ENCODE data around the gene FAU. TPM values are rescaled to one million over a fixed set of nuclear protein-coding genes. Genes with fewer than 3 reads are reported as not detected.

The FAU gene
- total RNA-seq, 1 experiment from 2014 or later = 1,073 TPM

GRCh38 chr11:65103476-65103875 lies 18.5 kb downstream of the FAU start:
- no peaks in the 10 kb centered on the region for H3K27me3 ChIP-seq (ENCODE audit: insufficient read depth, low read length)
- RAD21 ChIA-PET (ENCODE audit: low non-redundant PET in 1 of 2, low total read pairs in 2 of 2, uncharacterized antibody in 2 of 2, unreplicated experiment in 2 of 2) = no interaction called here
- ATAC-seq (no peak), DNase-seq (ENCODE audit: low read depth, low spot score) (no peak)
- no peak overlapping the region for H2AFZ ChIP-seq (ENCODE audit: low read depth, low read length, poor library complexity, severe bottlenecking)
- no peaks in the 10 kb centered on the region; a peak in 1 of 4 replicates for H3K4me1 ChIP-seq (ENCODE audit: control insufficient read depth in 1 of 2, insufficient read depth in 2 of 2, low read length in 2 of 2)
- POLR2A ChIA-PET = interaction anchor here (1.9 kb wide), 1 partner anchor 8 kb away, joined by 9 read pairs; the partner anchor contains the start of gene TM7SF2
- intact Hi-C loops (cut with micrococcal nuclease) = no loop called here
- CTCF ChIA-PET = no interaction called here
- no peaks in the 10 kb centered on the region for H3K9me2 ChIP-seq (ENCODE audit: insufficient read depth)
- BruUV-seq (replicated peaks) = no TSS peak
- H3K4me3 ChIP-seq (replicated peaks in 1 of 2; ENCODE audit: low read depth in 1 of 2, low read length in 2 of 2) = no peak overlapping the region
- no peak overlapping the region for H3K4me2 ChIP-seq (ENCODE audit: low read length)
- TF ChIP-seq EGR1 (IDR thresholded peaks at IDR 0.05; ENCODE audit: low read depth) = no peak
- no peak for TF ChIP-seq FOSL1 (IDR thresholded peaks at IDR 0.05; ENCODE audit: low read depth)
- TF ChIP-seq ZFX (IDR thresholded peaks at IDR 0.05) = no peak
- no peak for TF ChIP-seq TCF7L2 (IDR thresholded peaks at IDR 0.05; ENCODE audit: borderline replicate concordance, extremely low read depth, insufficient read depth, insufficient read length)
- TF ChIP-seq CBX3 (IDR thresholded peaks at IDR 0.05; ENCODE audit: low read depth) = no peak
- no peak for TF ChIP-seq ELF1 (IDR thresholded peaks at IDR 0.05; ENCODE audit: borderline replicate concordance, low read depth)
- TF ChIP-seq POLR2A (IDR thresholded peaks at IDR 0.05; ENCODE audit: borderline replicate concordance, extremely low read depth, insufficient read depth, insufficient read length) = no peak
- no peaks in the 10 kb centered on the region; a peak in 1 of 4 replicates for H3K36me3 ChIP-seq (ENCODE audit: control insufficient read depth in 1 of 2, insufficient read depth in 2 of 2, low read length in 2 of 2)
- H3K79me2 ChIP-seq (ENCODE audit: insufficient read depth, low read length) = peaks cover 23% of the 10 kb centered on the region
- no peak overlapping the region for H3K27ac ChIP-seq (ENCODE audit: low read depth, low read length)
- no peaks in the 10 kb centered on the region for H4K20me1 ChIP-seq (ENCODE audit: insufficient read depth)
- no peak overlapping the region for H3K9ac ChIP-seq (ENCODE audit: low read length)
- no peaks in the 10 kb centered on the region for H3K9me3 ChIP-seq (ENCODE audit: control insufficient read depth in 1 of 2, insufficient read depth in 1 of 2, low read depth in 1 of 2, low read length in 2 of 2)

GRCh38 chr11:65102142-65103095 lies 19.5 kb downstream of the FAU start:
- ATAC-seq (no peak; the same call in 1 of the 2 replicates), DNase-seq (ENCODE audit: low read depth, low spot score) (no peak)
- no TSS peak for BruUV-seq (replicated peaks)
- Histone ChIP-seq H3K9ac (ENCODE audit: low read length) (no peak overlapping the region), H4K20me1 (ENCODE audit: insufficient read depth) (no peaks in the 10 kb centered on the region), H3K9me2 (ENCODE audit: insufficient read depth) (no peaks in the 10 kb centered on the region), H3K27ac (ENCODE audit: low read depth, low read length) (no peak overlapping the region), H3K36me3 (ENCODE audit: control insufficient read depth in 1 of 2, insufficient read depth in 2 of 2, low read length in 2 of 2) (peaks cover 3 to 6% of the 10 kb centered on the region in 2 experiments; a peak in 2 of 4 replicates), H3K27me3 (ENCODE audit: insufficient read depth, low read length) (no peaks in the 10 kb centered on the region), H3K79me2 (ENCODE audit: insufficient read depth, low read length) (peaks cover 32% of the 10 kb centered on the region), H3K4me3 (replicated peaks in 1 of 2; ENCODE audit: low read depth in 1 of 2, low read length in 2 of 2) (no peak overlapping the region), H2AFZ (ENCODE audit: low read depth, low read length, poor library complexity, severe bottlenecking) (no peak overlapping the region), H3K9me3 (ENCODE audit: control insufficient read depth in 1 of 2, insufficient read depth in 1 of 2, low read depth in 1 of 2, low read length in 2 of 2) (no peaks in the 10 kb centered on the region), H3K4me2 (ENCODE audit: low read length) (no peak overlapping the region), H3K4me1 (ENCODE audit: control insufficient read depth in 1 of 2, insufficient read depth in 2 of 2, low read length in 2 of 2) (peaks cover 0 to under 1% of the 10 kb centered on the region in 2 experiments; a peak in 1 of 4 replicates)
- TF ChIP-seq EGR1 (IDR thresholded peaks at IDR 0.05; ENCODE audit: low read depth) (no peak), POLR2AphosphoS5 (IDR thresholded peaks at IDR 0.05; ENCODE audit: low read depth, low read length) (no peak)
- ChIA-PET POLR2A (interaction anchor here (1.9 kb wide), 1 partner anchor 9 kb away, joined by 9 read pairs; the partner anchor contains the start of gene TM7SF2), RAD21 (ENCODE audit: low non-redundant PET in 1 of 2, low total read pairs in 2 of 2, uncharacterized antibody in 2 of 2, unreplicated experiment in 2 of 2) (no interaction called here), CTCF (interaction anchor here (1.5 kb wide), 1 partner anchor 9 kb away, joined by 8 read pairs; the partner anchor contains the start of gene TM7SF2)
- intact Hi-C loops (cut with micrococcal nuclease) = no loop called here

Data from HCT116 (cell line).